SK-N-SH (cell line): ENCODE results near the gene TSKS.

Experiments used
- CTCF ChIP-seq: fragments of 200-600 bp; sonication (generic); IDR thresholded peaks from 2 replicates; pipeline ENCODE4 v1.6.1; 2017; ENCODE audit warnings: antibody characterized with exemption, mild to moderate bottlenecking, moderate library complexity
- USF1 ChIP-seq: IDR thresholded peaks from 2 replicates; pipeline ENCODE4 v1.4.0; 2012; ENCODE audit warnings: low read depth, borderline replicate concordance

- no peak for TF ChIP-seq USF1
- no peak for TF ChIP-seq CTCF
Measured at GRCh38 chr19:49704888-49705642, 58.0 kb downstream of the TSKS start.
